ENCODE results near the gene PFDN4.

DNA sequence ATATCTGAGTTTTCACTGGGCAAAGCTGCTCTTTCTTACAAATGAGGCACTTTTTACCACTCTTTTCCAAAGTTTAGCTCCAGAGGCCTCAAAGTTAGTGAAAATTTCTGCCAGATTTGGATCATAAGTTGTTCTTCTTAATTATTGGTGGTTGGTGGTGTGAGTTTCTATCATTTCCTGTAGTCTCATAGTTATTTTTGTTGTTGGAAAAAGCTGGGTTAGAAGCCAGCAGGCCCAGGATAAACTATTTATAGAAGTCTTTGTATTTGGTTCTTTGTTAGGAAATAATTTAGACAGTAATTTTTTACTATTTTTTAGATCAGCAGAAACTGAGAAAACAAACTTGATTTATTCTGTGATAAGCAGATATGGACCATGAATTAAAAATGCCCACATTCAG lies 10.6 kb downstream of the PFDN4 start:
- TF ChIP-seq, protein P1, sequence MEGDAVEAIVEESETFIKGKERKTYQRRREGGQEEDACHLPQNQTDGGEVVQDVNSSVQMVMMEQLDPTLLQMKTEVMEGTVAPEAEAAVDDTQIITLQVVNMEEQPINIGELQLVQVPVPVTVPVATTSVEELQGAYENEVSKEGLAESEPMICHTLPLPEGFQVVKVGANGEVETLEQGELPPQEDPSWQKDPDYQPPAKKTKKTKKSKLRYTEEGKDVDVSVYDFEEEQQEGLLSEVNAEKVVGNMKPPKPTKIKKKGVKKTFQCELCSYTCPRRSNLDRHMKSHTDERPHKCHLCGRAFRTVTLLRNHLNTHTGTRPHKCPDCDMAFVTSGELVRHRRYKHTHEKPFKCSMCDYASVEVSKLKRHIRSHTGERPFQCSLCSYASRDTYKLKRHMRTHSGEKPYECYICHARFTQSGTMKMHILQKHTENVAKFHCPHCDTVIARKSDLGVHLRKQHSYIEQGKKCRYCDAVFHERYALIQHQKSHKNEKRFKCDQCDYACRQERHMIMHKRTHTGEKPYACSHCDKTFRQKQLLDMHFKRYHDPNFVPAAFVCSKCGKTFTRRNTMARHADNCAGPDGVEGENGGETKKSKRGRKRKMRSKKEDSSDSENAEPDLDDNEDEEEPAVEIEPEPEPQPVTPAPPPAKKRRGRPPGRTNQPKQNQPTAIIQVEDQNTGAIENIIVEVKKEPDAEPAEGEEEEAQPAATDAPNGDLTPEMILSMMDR (IDR thresholded peaks at IDR 0.05) = no peak
- TF ChIP-seq POLR2A (IDR thresholded peaks at IDR 0.05) = no peak

Measured in transverse colon (tissue), 3 donors.